ENCODE data around the gene DYSF. TPM values are rescaled to one million over a fixed set of nuclear protein-coding genes. Genes with fewer than 3 reads are reported as not detected.

Gene DYSF
- total and polyA plus RNA-seq, 9 donors: 2.3 to 16.5 (median 5.1) TPM

- DNase-seq: no peak
- no peaks in the 10 kb centered on the region for H3K27me3 ChIP-seq
- H3K9me3 ChIP-seq: no peaks in the 10 kb centered on the region
- no peak overlapping the region for H3K4me3 ChIP-seq
- no peaks in the 10 kb centered on the region for H3K4me1 ChIP-seq (ENCODE audit: insufficient read depth)
- H3K27ac ChIP-seq: no peak overlapping the region
- intact Hi-C loops (cut with DNase I): no loop called here
- H3K36me3 ChIP-seq: no peaks in the 10 kb centered on the region
- TF ChIP-seq CTCF (IDR thresholded peaks at IDR 0.05) (no peak), EP300 (IDR thresholded peaks at IDR 0.05) (no peak), POLR2A (IDR thresholded peaks at IDR 0.05) (no peak)
- WGBS, 3 donors: 76 to 79% (median 79%) methylated on average over 7 of the region's 7 CpGs
Measured at GRCh38 chr2:71595569-71595968, 142.2 kb downstream of the DYSF start.

- Histone ChIP-seq H3K36me3 (no peaks in the 10 kb centered on the region), H3K9me3 (no peaks in the 10 kb centered on the region), H3K4me3 (no peak overlapping the region), H3K4me1 (ENCODE audit: insufficient read depth) (no peaks in the 10 kb centered on the region), H3K27me3 (no peaks in the 10 kb centered on the region), H3K27ac (no peak overlapping the region)
- TF ChIP-seq EP300 (IDR thresholded peaks at IDR 0.05) (no peak), CTCF (IDR thresholded peaks at IDR 0.05) (no peak), POLR2A (IDR thresholded peaks at IDR 0.05) (no peak)
- DNase-seq: no peak
- intact Hi-C loops (cut with DNase I): no loop called here
- 51 to 56% (median 55%) methylated on average over 17 of the region's 17 CpGs for WGBS, 3 donors
Measured at GRCh38 chr2:71596011-71596410, 142.7 kb downstream of the DYSF start.

- intact Hi-C loops (cut with DNase I): no loop called here
- H3K27ac ChIP-seq: no peak overlapping the region
- H3K36me3 ChIP-seq: no peaks in the 10 kb centered on the region
- DNase-seq: no peak
- 81 to 86% (median 86%) methylated on average over 4 of the region's 4 CpGs for WGBS, 3 donors
- TF ChIP-seq EP300 (IDR thresholded peaks at IDR 0.05) (no peak), CTCF (IDR thresholded peaks at IDR 0.05) (no peak), POLR2A (IDR thresholded peaks at IDR 0.05) (no peak)
- H3K4me1 ChIP-seq (ENCODE audit: insufficient read depth): no peaks in the 10 kb centered on the region
- H3K9me3 ChIP-seq: no peaks in the 10 kb centered on the region
- no peaks in the 10 kb centered on the region for H3K27me3 ChIP-seq
- no peak overlapping the region for H3K4me3 ChIP-seq
Measured at GRCh38 chr2:71597756-71598155, 144.4 kb downstream of the DYSF start.

- DNase-seq: no peak
- WGBS, 3 donors: 84 to 90% (median 87%) methylated on average over 14 of the region's 14 CpGs
- H3K27me3 ChIP-seq: no peaks in the 10 kb centered on the region
- no peak overlapping the region for H3K4me3 ChIP-seq
- no peak for TF ChIP-seq EP300 (IDR thresholded peaks at IDR 0.05)
- no peak for TF ChIP-seq POLR2A (IDR thresholded peaks at IDR 0.05)
- TF ChIP-seq CTCF (IDR thresholded peaks at IDR 0.05): no peak
- H3K4me1 ChIP-seq (ENCODE audit: insufficient read depth): no peaks in the 10 kb centered on the region
- H3K36me3 ChIP-seq: no peaks in the 10 kb centered on the region
- no peaks in the 10 kb centered on the region for H3K9me3 ChIP-seq
- H3K27ac ChIP-seq: no peak overlapping the region
- intact Hi-C loops (cut with DNase I): no loop called here
Measured at GRCh38 chr2:71598526-71598925, 145.2 kb downstream of the DYSF start.

- Histone ChIP-seq H3K4me3 (no peak overlapping the region), H3K4me1 (ENCODE audit: insufficient read depth) (no peaks in the 10 kb centered on the region), H3K27me3 (no peaks in the 10 kb centered on the region), H3K36me3 (no peaks in the 10 kb centered on the region), H3K9me3 (no peaks in the 10 kb centered on the region), H3K27ac (no peak overlapping the region)
- no peak for DNase-seq
- WGBS, 3 donors: 71 to 83% (median 82%) methylated on average over 8 of the region's 8 CpGs
- no peak for TF ChIP-seq EP300 (IDR thresholded peaks at IDR 0.05)
- TF ChIP-seq CTCF (IDR thresholded peaks at IDR 0.05): no peak
- TF ChIP-seq POLR2A (IDR thresholded peaks at IDR 0.05): no peak
- intact Hi-C loops (cut with DNase I): no loop called here
Measured at GRCh38 chr2:71599038-71599437, 145.7 kb downstream of the DYSF start.
